GM23338 (cell line): Measurements from ENCODE around the gene DNASE1L2. TPM values are rescaled to one million over a fixed set of nuclear protein-coding genes. Genes with fewer than 3 reads are reported as not detected.

Experiments
- CTCF ChIP-seq, 2 experiments: fragments of 200-600 bp in 1 of 2; sonication (generic) in 1 of 2; conservative IDR thresholded peaks; 2 replicates each; pipeline versions ENCODE4 v1.5.1 to v1.6.1; 2016 to 2017; ENCODE audit warnings: antibody characterized with exemption in 2 of 2, low read depth in 2 of 2, mild to moderate bottlenecking in 2 of 2, moderate library complexity in 1 of 2
- ETS1 ChIP-seq: IDR thresholded peaks from 2 replicates; pipeline ENCODE4 v1.6.1; 2016; ENCODE audit warnings: antibody characterized with exemption
- ZNF114 ChIP-seq: fragments of 250-450 bp; sonication (Bioruptor Pico); IDR thresholded peaks from 2 replicates; pipeline ENCODE4 v1.5.0; 2020; ENCODE audit warnings: mild to moderate bottlenecking, moderate library complexity
- ZNF462 ChIP-seq: fragments of 250-450 bp; sonication (Bioruptor Pico); IDR thresholded peaks from 2 replicates; pipeline ENCODE4 v1.5.0; 2020; ENCODE audit warnings: mild to moderate bottlenecking, moderate library complexity
- polyA plus RNA-seq: library from polyadenylated mRNA; unstranded; fragments of >200 nt; fragmentation: Nextera tagmentation; extraction: Ambion mirVana; gene quantifications from 2 replicates; pipeline ENCODE4 v1.2.1, GENCODE V29; 2016
- total RNA-seq: library from RNA; depleted of rRNA; stranded (reverse); fragments of >200 nt; shearing (Covaris generic); gene quantifications from 2 replicates; pipeline ENCODE4 v1.2.3, GENCODE V29; 2014

The DNASE1L2 gene
- total and polyA plus RNA-seq, 2 experiments from 2014 or later: 0.23 TPM; not detected in 1

GRCh38 chr16:2273931-2274330, 37.7 kb downstream of the DNASE1L2 start (continued):
- TF ChIP-seq ZNF462 (CRISPR knock-in tag) (no peak), ETS1 (no peak), ZNF114 (CRISPR knock-in tag) (no peak), CTCF (conservative IDR thresholded peaks at IDR 0.05; ENCODE audit: low read depth in 2 of 2) (no peak)
